Upper lobe of left lung (tissue), 6 donors: ENCODE data around the gene C1QL1. TPM values are rescaled to one million over a fixed set of nuclear protein-coding genes. Genes with fewer than 3 reads are reported as not detected.

Experiments
- ATAC-seq, 2 donors: fragments of 200-7000 bp; cut with Tn5 transposase; one replicate each; pipeline ENCODE4 v1.9.1; 2022; ENCODE audit warnings: mild to moderate bottlenecking in 2 of 2, moderate library complexity in 2 of 2; ENCODE audit not compliant: low FRiP score in 2 of 2
- DNase-seq, 2 donors: peaks; one replicate each; pipeline ENCODE4 v3.0.0-alpha.2; 2019 to 2020
- H3K27ac ChIP-seq, 4 donors: fragments of 200-600 bp; sonication (generic); one replicate each; pipeline ENCODE4 v1.5.1; 2016 to 2019
- H3K27me3 ChIP-seq, 4 donors: fragments of 200-600 bp; sonication (generic); one replicate each; pipeline ENCODE4 v1.5.1; 2017 to 2019
- H3K36me3 ChIP-seq, 4 donors: fragments of 200-600 bp; sonication (generic); one replicate each; pipeline ENCODE4 v1.5.1; 2016 to 2019
- H3K4me1 ChIP-seq, 4 donors: fragments of 200-600 bp; sonication (generic); one replicate each; pipeline ENCODE4 v1.5.1; 2018 to 2019
- H3K4me3 ChIP-seq, 4 donors: fragments of 200-600 bp; sonication (generic); one replicate each; pipeline ENCODE4 v1.5.1; 2017 to 2019; ENCODE audit warnings: mild to moderate bottlenecking in 2 of 4, moderate library complexity in 1 of 4
- H3K9me3 ChIP-seq, 4 donors: fragments of 200-600 bp; sonication (generic); one replicate each; pipeline ENCODE4 v1.5.1; 2018 to 2019
- EP300 ChIP-seq, 4 donors: sonication (generic); formaldehyde crosslinking; IDR thresholded peaks; one replicate each; pipeline ENCODE4 v1.5.1; 2017; ENCODE audit warnings: antibody characterized with exemption in 4 of 4, control low read depth in 2 of 4
- POLR2A ChIP-seq, 4 donors: fragments of 450-650 bp; IDR thresholded peaks; one replicate each; pipeline ENCODE4 v1.5.1; 2016 to 2017; ENCODE audit warnings: antibody characterized with exemption in 4 of 4, mild to moderate bottlenecking in 2 of 4
- POLR2AphosphoS5 ChIP-seq, 2 donors: sonication (generic); formaldehyde crosslinking; IDR thresholded peaks; one replicate each; pipeline ENCODE4 v1.5.1; 2017; ENCODE audit warnings: antibody characterized with exemption in 2 of 2
- WGBS, 2 donors: methylation state at CpG; one replicate each; pipeline ENCODE4 v1.1.5; 2017 to 2018; 5-methylcytosine and 5-hydroxymethylcytosine counted together
- total RNA-seq, 6 donors: library from RNA; depleted of rRNA in 4 of 6; stranded (reverse); fragments of >200 nt in 4 of 6; gene quantifications; one replicate each; pipeline versions ENCODE4 v1.1.0 to v1.2.1, GENCODE V29; 2016 to 2021
- TF ChIP-seq, protein P1 (sequence below), 6 experiments: fragments of 450-650 bp in 4 of 6; fragments of 200-600 bp in 2 of 6; sonication (generic) in 2 of 6; IDR thresholded peaks; one replicate each; pipeline ENCODE4 v1.5.1; 2016 to 2019; ENCODE audit warnings: antibody characterized with exemption in 6 of 6
- donor health status: DM: no; HTN: no; CAD: no; lungs with moderate emphysema.
- donor health status: DM: no; HTN: yes; CAD: no; lungs with severe emphysema.

The C1QL1 gene
- total RNA-seq, 6 donors from 2014 or later: 0.44 TPM; not detected in 5

DNA sequence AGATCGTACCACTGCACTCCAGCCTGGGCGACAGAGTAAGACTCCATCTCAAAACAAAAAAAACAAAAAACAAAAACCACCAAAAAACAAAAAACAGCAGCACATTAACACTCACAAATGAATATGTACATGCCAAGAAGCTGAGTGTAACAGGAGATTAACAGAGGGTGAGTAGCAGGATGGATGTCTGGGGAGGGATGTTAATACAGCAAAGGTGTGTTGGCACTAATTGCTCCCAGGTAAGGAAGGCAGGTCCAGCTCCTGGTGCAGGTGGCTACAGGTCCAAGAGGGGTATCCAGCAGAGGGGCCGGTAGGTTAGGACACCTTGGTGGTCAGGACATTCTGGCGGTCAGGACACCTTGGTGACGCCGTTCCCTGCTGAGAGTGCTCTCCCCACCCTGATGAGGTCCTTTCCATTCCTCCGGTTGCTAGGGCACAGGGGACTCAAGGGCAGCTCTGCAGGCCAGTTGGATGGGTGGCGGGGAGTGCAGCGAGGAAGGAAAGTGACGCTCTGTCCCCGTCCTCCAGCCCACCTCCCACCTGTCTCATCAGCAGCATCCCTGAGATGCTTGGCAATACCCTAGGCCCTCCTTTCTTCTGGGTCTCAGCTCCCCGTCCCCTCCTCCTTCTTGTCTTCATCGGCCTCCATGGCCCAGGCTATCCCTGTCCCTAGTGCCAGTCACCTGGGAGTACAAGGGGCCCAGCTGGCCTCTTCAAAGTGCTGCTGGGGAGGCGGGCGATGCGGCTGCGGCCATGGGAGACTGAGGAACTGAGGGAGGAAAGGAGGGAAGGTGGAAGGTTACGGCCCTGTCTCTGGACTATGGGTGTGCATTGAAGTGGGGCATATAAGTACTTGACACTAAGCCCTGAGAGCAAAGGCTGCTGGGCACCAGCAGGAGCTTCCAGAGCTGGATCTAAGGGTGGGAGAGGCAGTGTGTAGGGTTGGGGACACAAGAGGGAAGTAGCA, 42.1 kb downstream of the C1QL1 start:
- no peak for ATAC-seq
- DNase-seq: no peak
- no peaks in the 10 kb centered on the region for H3K27me3 ChIP-seq
- no peak overlapping the region for H3K27ac ChIP-seq
- H3K9me3 ChIP-seq: no peaks in the 10 kb centered on the region
- H3K4me3 ChIP-seq: no peak overlapping the region
- H3K4me1 ChIP-seq: no peaks in the 10 kb centered on the region
- no peaks in the 10 kb centered on the region for H3K36me3 ChIP-seq
- no peak for TF ChIP-seq POLR2AphosphoS5 (IDR thresholded peaks at IDR 0.05)
- WGBS, 2 donors: 94 to 96% methylated on average over 18 of the region's 18 CpGs

DNA sequence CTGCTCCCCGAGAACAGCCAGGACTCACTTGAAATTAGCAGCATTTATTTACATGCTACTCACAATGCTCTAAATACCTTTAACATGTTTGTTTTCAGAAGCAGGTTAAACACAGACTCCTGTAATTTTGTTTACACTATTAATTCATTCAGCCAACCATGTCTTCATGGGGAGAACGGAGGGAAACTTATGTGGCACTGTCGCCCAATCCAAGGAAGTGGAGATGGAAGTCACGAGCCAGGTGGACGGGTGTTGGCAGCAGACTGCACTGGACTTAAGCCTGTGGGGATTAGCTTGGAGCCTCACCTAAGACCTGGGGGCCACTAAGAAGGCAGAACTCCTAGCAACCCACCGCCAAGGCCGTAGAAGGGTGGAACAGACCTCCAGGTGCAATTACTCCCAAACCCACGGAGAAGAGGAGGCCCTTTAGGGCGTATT, 44.0 kb downstream of the C1QL1 start:
- TF ChIP-seq POLR2A (IDR thresholded peaks at IDR 0.05) (no peak), EP300 (IDR thresholded peaks at IDR 0.05) (no peak), POLR2AphosphoS5 (IDR thresholded peaks at IDR 0.05) (no peak)
- TF ChIP-seq, protein P1, sequence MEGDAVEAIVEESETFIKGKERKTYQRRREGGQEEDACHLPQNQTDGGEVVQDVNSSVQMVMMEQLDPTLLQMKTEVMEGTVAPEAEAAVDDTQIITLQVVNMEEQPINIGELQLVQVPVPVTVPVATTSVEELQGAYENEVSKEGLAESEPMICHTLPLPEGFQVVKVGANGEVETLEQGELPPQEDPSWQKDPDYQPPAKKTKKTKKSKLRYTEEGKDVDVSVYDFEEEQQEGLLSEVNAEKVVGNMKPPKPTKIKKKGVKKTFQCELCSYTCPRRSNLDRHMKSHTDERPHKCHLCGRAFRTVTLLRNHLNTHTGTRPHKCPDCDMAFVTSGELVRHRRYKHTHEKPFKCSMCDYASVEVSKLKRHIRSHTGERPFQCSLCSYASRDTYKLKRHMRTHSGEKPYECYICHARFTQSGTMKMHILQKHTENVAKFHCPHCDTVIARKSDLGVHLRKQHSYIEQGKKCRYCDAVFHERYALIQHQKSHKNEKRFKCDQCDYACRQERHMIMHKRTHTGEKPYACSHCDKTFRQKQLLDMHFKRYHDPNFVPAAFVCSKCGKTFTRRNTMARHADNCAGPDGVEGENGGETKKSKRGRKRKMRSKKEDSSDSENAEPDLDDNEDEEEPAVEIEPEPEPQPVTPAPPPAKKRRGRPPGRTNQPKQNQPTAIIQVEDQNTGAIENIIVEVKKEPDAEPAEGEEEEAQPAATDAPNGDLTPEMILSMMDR (IDR thresholded peaks at IDR 0.05): no peak
- Histone ChIP-seq H3K4me3 (no peak overlapping the region), H3K36me3 (no peaks in the 10 kb centered on the region), H3K27ac (no peak overlapping the region), H3K27me3 (no peaks in the 10 kb centered on the region), H3K4me1 (no peaks in the 10 kb centered on the region), H3K9me3 (no peaks in the 10 kb centered on the region)
- DNase-seq: no peak
- 86 to 95% methylated on average over 9 of the region's 9 CpGs for WGBS, 2 donors
- ATAC-seq: no peak

DNA sequence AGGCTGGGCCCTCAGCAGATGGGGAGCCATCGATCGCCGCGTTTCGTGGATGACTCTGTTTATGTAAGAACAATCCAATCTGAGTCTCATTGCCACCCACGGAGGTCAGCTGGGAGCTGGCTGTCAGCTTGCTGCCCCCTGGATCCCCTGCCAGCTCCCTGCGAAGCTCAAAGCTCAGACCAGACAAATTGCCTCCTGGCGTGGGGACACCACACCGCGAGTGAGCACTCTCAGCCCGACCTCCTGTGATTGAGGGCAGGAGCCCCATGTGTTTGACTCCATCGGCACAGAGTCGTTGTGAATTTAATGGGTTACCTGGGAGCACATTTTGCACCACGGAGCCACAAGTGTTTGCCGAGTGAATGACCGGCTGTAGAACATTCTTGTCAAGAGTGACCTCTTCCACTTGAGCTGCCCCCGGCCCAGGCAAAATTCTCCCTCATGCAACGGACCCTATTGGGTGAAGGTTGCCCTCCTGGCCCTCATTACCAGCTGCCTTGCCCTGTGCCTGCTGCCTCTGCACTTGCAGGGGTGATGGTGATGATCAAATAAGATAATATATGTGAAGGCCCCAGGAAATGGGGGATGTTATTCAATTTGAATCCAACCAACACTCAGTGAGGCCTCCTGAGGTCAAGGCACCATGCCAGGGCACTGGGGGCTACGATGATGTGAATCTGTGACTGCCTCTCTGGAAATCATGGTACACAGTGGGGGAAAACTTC, 45.2 kb downstream of the C1QL1 start:
- Histone ChIP-seq H3K36me3 (no peaks in the 10 kb centered on the region), H3K4me1 (no peaks in the 10 kb centered on the region), H3K9me3 (no peaks in the 10 kb centered on the region), H3K27ac (no peak overlapping the region), H3K27me3 (no peaks in the 10 kb centered on the region), H3K4me3 (no peak overlapping the region)
- no peak for DNase-seq
- TF ChIP-seq EP300 (IDR thresholded peaks at IDR 0.05): no peak
- TF ChIP-seq POLR2AphosphoS5 (IDR thresholded peaks at IDR 0.05): no peak
- TF ChIP-seq POLR2A (IDR thresholded peaks at IDR 0.05): no peak
- TF ChIP-seq, protein P1 (IDR thresholded peaks at IDR 0.05): no peak
- no peak for ATAC-seq
- 74 to 78% methylated on average over 16 to 19 of the region's 19 CpGs for WGBS, 2 donors

DNA sequence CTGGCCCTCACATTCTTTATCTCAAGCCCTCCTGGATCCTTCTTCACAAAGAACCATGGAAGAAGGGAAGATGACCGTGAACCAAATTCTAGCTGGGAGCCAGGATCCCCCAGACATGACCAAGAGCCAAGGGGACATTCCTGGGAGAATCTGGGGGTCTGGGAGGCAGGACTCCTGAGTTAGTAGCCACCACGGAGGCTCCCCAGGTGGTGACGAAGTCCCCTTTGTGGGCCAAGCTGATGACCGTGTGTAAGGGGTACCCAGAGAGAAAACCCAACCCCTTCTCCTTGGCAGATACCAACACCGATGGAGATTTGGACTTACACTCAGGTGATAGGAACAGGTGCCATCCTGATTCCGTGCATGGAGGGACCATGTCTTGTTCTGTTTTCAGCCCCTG, 46.0 kb downstream of the C1QL1 start:
- Histone ChIP-seq H3K27me3 (no peaks in the 10 kb centered on the region), H3K4me1 (no peaks in the 10 kb centered on the region), H3K27ac (no peak overlapping the region), H3K36me3 (no peaks in the 10 kb centered on the region), H3K9me3 (no peaks in the 10 kb centered on the region), H3K4me3 (no peak overlapping the region)
- no peak for DNase-seq
- WGBS, 2 donors: 90 to 100% methylated on average over 1 to 6 of the region's 6 CpGs
- ATAC-seq: no peak
- TF ChIP-seq, protein P1 (IDR thresholded peaks at IDR 0.05): no peak
- TF ChIP-seq POLR2AphosphoS5 (IDR thresholded peaks at IDR 0.05): no peak
- TF ChIP-seq POLR2A (IDR thresholded peaks at IDR 0.05): no peak
- no peak for TF ChIP-seq EP300 (IDR thresholded peaks at IDR 0.05)

DNA sequence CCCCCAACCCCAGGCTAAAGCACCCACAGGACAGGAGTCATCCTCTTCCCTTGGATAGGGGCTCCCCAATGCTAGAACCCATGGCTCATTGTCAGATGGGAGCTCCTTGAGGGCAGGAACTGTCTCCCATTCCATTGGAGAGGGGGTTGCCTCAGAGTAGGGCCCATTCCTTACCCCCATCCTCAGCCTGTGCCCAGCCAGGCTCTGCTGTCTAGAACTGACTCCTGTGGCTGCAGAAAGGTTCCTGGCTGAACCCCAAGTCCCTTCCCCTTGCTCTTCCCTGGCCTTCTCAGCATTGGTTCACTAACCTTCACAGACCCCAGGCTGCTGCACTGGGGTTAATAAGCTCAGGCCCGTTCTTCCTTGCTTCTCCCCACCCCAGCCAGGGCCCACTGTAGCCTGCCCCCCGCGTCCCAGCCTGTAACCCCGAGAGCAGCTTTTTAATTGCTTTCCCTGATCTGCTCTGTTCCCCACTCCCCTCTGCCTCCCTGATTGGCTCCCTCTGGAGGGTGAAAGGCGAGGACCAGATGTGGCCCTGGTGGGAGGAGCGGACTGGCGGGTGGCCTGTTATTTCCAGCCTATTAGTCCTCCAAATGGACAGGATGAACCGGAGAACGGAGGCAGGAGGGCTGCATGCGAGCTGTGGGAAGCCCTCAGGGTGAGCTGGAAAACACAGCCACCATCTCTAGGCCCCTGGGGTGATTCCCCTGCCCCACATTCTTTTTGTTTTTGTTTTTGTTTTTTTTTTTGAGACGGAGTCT, 46.8 kb downstream of the C1QL1 start:
- no peak overlapping the region for H3K4me3 ChIP-seq
- no peaks in the 10 kb centered on the region for H3K9me3 ChIP-seq
- 71 to 76% methylated on average over 11 of the region's 11 CpGs for WGBS, 2 donors
- no peak for DNase-seq
- no peaks in the 10 kb centered on the region for H3K36me3 ChIP-seq
- no peak overlapping the region for H3K27ac ChIP-seq
- H3K27me3 ChIP-seq: no peaks in the 10 kb centered on the region
- no peak for ATAC-seq
- TF ChIP-seq POLR2AphosphoS5 (IDR thresholded peaks at IDR 0.05): no peak
- TF ChIP-seq, protein P1 (IDR thresholded peaks at IDR 0.05): no peak
- no peak for TF ChIP-seq POLR2A (IDR thresholded peaks at IDR 0.05)
- no peak for TF ChIP-seq EP300 (IDR thresholded peaks at IDR 0.05)
- peaks cover 0 to 8% (median 4%) of the 10 kb centered on the region in 4 donors for H3K4me1 ChIP-seq
